GM12891 (cell line): ENCODE data around the gene ESRP2.

Experiments
- DNase-seq: peaks from one replicate; pipeline ENCODE4 v3.0.0; 2011; ENCODE audit warnings: low spot score; ENCODE audit not compliant: insufficient read length
- FAIRE-seq: peaks from 2 replicates; lab custom pipeline; 2011; peaks lifted over from hg19 to GRCh38; lab: Jason Lieb, UNC
- PAX5 ChIP-seq: IDR thresholded peaks from 2 replicates; pipeline ENCODE4 v1.6.1; 2011; ENCODE audit warnings: low read length, moderate library complexity, mild to moderate bottlenecking; ENCODE audit not compliant: insufficient read depth, severe bottlenecking
- POLR2A ChIP-seq: IDR thresholded peaks from 2 replicates; pipeline ENCODE4 v1.6.1; 2011; ENCODE audit warnings: low read depth, low read length, control low read depth
- POLR2AphosphoS5 ChIP-seq: IDR thresholded peaks from 2 replicates; pipeline ENCODE4 v1.6.1; 2011; ENCODE audit warnings: low read depth, low read length, control low read depth
- POU2F2 ChIP-seq: IDR thresholded peaks from 2 replicates; pipeline ENCODE4 v1.6.1; 2011; ENCODE audit warnings: low read depth, mild to moderate bottlenecking, control low read depth, low read length, moderate library complexity
- SPI1 ChIP-seq: IDR thresholded peaks from 2 replicates; pipeline ENCODE4 v1.6.1; 2011; ENCODE audit warnings: low read depth, low read length, control low read depth
- TAF1 ChIP-seq: IDR thresholded peaks from 2 replicates; pipeline ENCODE4 v1.6.1; 2011; ENCODE audit warnings: low read depth, low read length, control low read depth

The ESRP2 gene

DNA sequence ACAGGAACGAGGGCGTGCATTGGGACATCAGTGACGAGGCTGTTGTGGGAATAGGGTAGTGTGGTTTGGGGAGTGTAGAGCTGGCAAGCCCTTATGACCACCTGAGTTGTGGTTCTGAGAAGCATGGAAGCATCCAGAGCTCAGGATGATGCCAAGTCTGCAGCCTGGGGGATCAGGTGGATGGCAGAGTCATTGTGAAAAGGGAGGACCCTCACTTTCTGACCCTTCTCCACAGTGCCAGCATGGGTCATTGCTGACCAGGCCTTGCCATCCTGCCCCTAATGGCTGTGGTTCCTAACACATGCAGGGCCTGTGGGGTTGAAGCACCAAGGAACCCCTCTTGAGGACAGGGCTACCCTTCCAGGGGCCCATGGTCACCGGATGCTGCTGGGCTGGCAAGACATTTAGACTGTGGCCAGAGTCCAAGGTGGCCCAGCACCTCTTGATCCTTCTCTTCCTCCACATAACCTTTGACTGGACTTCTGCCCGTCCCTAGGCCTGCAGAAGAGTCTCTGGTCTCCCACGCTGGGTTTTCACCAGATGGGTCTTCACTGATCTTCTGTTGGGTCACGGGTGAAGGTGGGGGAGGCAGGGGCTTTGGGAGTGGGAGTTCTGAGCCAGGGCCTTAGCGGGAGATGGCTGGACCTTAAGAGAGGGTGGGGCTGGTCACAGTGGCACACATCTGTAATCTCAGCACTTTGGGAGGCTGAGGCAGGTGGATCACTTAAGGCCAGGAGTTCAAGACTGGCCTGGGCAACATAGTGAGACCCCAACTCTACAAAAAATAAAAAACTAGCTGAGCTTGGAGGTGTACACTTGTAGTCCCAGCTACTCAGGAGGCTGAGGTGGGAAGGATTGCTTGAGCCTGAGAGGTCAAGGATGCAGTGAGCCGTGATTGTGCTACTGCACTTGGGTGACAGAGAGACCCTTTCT is 7.3 kb upstream of the ESRP2 start:
- DNase-seq (no peak), FAIRE-seq (no peak)
- TF ChIP-seq POU2F2, result no peak
- TF ChIP-seq POLR2A, result no peak
- no peak for TF ChIP-seq TAF1
- TF ChIP-seq SPI1, result no peak
- no peak for TF ChIP-seq POLR2AphosphoS5
- TF ChIP-seq PAX5, result no peak

DNA sequence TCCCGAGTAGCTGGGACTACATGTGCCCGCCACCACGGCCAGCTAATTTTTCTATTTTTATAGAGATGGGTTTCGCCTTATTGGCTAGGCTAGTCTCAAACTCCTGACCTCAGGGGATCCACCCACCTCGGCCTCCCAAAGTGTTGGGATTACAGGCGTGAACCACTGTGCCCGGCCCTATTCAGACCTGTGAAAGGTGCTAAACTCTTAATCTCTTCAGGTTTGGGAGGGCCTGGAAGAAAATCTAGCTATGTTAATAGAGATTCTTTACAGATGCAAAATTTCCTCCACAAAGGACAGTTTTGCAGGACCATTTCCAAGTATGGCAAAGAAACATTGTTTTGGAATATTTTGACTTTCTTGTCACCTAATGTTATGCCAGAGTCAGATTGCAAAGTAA is 6.2 kb upstream of the ESRP2 start:
- DNase-seq, result no peak
- TF ChIP-seq POLR2AphosphoS5 (no peak), TAF1 (no peak), PAX5 (no peak), POLR2A (no peak), POU2F2 (no peak), SPI1 (no peak)
- FAIRE-seq, result no peak

DNA sequence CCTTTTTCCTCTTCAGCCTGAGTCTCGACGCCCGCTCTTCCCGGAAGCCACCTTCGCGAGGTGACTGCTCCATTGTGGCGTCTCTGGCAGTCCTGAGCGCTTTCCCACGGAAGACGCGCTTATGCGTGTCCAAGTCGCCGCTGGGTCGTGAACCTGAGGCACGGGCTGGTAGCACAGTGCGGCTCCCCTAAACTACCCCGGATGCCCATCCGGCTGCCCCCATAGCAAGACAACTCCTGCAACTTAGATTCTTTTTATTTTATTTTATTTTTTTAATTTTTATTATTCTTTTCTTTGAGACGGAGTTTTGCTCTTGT is 2.1 kb upstream of the ESRP2 start:
- FAIRE-seq, result no peak
- no peak for DNase-seq
- TF ChIP-seq POLR2AphosphoS5 (no peak), POU2F2 (no peak), TAF1 (no peak)

DNA sequence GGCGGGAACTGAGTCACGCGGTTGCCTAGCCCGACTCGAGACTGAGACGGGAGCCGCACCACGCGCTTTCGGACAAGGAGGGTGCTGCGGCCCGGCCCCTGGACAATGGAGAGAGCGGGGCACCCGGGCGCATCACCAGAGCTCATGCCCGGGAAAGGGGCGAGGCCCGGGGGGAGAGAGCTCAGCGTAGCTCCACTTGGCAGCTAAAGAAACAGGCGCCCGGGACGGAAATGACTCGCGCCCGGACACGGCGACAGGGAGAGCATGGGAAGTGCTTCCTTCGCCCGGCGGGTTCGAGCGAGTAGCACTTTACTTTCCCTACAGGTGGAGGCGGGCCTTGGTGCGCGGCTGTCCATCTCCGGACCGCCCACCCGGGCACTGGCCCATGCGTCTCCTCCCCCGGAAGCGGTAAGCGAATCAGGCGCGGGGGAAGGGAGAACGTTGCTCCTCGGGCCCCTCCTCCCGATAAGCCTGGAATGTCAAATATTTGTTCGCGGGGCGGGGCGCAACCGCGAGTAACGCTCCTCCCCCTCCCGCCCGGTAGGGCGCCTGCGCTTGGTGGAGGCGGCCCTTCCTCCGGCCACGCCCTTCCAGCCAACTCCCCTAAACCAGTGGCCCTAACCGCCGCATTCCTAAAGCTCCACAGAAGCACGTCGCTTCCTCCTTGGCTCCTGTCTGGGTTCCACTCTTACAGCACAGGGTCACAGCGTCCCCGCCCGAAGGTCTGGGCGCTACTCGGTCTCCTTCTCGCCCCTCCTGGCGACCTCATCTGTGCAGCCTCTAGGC is 1.5 kb upstream of the ESRP2 start:
- TF ChIP-seq POLR2AphosphoS5 (peak; percentile 28; the same call in 1 of the 2 replicates), TAF1 (peak; percentile 40; the same call in 1 of the 2 replicates), POLR2A (peak; percentile 56), POU2F2 (no peak), SPI1 (no peak), PAX5 (no peak)
- DNase-seq (peak; percentile 93), FAIRE-seq (peak; percentile 99)

DNA sequence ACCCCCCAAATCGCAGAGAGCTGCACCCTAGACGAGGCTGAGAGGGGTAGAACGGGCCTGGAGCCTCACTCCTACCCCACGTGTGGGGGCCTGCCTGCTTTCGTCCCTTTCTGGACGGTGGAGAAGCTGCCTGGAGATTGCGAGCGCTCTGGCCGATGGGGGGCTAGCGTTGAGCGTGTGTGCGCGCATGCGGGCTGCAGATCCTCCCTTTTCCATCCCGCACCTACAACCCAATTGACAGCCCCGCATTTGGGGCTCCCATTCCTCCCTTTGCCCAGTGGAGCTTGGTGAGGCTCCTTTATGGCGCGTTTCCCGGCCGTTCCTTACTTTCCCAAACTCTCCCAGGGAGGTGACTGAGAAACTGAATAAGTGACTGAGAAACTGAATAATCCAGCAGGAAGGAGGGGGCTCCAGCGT is 907 bp upstream of the ESRP2 start:
- TF ChIP-seq PAX5 (no peak), POU2F2 (no peak), POLR2A (no peak), POLR2AphosphoS5 (no peak), SPI1 (no peak), TAF1 (no peak)
- no peak for DNase-seq
- no peak for FAIRE-seq

DNA sequence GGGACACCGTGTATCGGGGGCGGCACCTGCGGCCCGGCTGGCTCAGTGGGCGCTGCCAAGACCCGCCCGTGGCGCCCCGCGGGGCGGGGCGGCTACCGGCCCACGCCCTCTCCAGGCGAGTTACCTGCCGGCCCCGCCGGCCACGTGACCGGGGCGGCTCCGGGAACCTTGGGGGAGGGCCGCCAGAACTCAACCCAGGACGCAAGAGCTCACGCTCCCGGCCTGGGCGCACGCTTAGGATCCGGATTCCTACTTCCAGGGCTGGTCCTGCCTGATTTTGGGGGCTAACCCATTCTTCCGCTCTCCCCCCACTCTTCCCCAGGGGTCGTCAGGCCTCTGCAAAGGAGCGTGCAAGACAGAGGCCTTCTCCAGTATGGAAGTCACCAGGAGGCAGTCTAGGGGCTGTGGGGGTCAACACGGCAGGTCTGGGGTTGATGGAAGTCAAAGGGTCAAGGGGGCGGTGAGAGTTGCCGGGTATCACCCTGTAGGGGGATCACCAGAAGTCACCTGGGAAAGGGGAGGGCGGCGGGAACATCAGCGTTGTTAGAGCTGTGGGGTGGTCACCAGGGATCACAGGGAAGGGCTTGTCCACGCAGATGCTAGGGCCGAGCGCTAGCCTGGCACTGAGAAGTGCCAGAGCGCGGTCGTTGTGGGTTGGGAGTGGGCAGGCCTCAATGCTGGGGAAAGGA is 354 bp upstream of the ESRP2 start:
- TF ChIP-seq POLR2AphosphoS5 (no peak), TAF1 (no peak), SPI1 (no peak), POLR2A (no peak), PAX5 (no peak), POU2F2 (no peak)
- peak; percentile 59 for DNase-seq
- FAIRE-seq, result peak; percentile 82

DNA sequence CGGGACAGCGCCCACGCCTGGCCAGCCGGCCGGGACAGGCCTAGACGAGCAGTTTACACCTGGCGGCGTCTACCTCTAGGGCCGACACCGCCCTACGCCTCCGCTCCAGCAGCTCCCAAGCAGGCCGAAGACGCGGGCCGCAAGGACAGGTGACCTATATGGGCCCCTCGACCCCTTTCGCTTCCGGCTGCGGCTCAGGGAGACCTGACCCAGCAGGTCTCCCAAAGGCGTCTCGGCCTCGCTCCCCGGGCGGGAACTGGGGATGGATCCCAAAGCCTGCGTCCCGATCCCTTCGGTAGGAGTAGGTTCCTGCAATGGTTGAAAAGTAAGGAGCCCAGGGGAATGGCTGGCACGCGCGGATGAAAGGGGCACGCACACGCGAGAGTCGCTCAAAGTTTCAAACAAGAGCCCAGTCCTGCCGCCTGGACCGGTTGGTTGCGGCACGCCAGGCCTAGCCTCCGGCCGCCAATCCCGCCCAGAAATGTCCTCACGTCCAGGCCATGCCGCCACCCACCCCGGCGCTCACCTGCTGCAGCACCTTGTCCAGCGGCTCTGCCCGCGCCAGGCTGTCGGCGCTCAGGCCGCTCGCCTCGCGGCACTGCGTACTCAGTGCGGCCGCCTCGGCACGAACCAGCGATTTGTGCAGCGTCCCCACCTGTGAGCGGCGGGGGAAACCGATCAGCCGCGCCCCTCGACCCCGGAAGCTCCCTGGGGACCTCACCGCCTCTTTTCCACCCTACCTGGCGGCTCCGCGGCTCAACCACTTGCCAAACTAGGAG is 630 bp downstream of the ESRP2 start:
- TF ChIP-seq POLR2A (no peak), TAF1 (no peak), PAX5 (no peak), SPI1 (no peak), POLR2AphosphoS5 (no peak), POU2F2 (no peak)
- no peak for FAIRE-seq
- DNase-seq, result no peak

DNA sequence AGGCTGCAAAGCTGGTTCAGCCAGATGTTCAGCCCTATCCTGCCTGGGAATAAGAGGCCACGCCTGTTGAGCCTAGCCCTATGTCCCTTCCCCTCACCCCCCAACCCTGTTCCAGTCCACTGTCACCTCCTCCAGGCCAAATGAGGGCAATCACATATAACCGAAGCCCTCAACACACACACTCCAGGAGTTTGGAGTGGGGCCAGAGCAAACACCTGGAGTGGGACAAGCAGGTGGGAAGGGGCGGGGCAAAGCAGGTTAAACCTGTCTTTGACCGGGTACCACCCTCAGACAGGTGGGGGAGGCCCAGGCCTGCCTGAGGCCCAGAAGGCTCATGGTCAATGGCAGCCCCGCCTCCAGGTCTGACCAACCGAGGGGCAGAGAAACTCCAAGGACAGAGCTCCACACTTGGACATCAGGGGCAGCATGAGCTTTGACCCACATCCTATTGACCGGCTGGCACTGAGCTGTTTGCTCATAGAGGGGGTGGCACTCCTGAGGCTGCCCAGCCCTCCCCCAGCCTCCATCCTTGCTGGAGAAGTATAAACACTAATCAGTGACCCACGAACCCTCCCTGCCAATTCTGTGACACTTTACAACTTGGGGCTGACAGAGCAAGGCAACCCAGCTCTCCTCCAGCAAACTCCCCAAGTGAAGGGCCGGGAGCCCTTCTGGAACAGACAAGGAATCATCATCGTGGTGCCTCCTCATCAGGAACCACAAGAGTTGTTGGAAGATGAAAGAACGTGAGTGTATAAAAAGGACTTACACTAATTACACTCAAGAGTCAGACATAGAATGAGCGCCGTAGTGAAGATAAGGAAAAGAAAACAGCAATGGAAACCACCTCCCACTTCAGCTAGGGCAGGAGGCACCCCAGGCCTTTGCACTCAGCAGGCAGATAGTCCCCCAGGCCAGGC is 1.5 kb downstream of the ESRP2 start:
- TF ChIP-seq POU2F2 (no peak), PAX5 (no peak), SPI1 (no peak), TAF1 (no peak)
- no peak for DNase-seq
- no peak for FAIRE-seq

DNA sequence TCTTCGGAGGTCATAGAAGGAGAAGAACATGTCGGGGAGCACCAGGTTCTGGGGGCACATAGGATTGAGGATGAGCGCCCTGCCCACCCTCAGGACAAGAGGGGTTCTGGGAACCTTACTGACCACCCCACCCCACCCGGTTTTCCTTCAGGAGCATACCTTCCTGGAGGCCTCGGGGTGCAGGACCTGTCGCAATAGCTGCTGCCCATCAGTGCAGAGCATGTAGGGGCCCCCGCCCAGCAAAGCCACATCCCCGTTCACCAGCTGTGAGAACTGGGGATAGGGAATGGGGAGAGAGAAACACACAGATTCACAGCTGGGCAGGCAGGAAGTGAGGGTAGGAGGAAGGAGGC is 2.1 kb downstream of the ESRP2 start:
- FAIRE-seq, result no peak
- DNase-seq, result no peak
- no peak for TF ChIP-seq TAF1
- TF ChIP-seq POLR2A, result no peak
- no peak for TF ChIP-seq PAX5
- TF ChIP-seq POU2F2, result no peak
- no peak for TF ChIP-seq POLR2AphosphoS5
